HK-2 (cell line): ENCODE data around the gene DUOXA2.
"Not testable (repeated sequence)": the region's sequence is repeated elsewhere in the genome, so short reads cannot be mapped to it uniquely, and the experiment has no call there.

Experiments used
- DNase-seq: peaks from one replicate; pipeline ENCODE4 v3.0.0-alpha.2; 2018; ENCODE audit not compliant: unreplicated experiment

The DUOXA2 gene

GRCh38 chr15:45095661-45096060, 18.5 kb upstream of the DUOXA2 start:
- DNase-seq, result no peak

DNA sequence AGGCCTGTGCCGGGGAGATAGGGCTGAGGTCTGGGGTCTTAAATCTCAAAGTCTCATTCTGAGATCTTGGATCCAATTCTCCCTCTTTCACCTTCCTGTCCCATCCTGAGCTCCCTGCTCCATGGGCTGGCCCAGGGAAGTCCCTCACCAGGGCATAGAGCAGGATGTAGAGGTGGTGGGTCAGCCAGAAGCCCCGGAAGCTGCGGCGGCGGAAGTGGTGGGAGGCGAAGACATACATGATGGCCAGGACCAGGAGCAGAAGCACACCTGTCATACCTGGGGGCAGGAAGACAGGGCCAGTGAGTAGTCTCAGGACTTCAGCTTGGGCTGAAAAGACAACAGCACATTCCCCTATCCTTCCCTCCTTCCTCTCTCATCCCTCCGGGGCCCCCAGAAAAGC, 16.7 kb upstream of the DUOXA2 start:
- DNase-seq, result no peak

GRCh38 chr15:45099549-45100165, 14.5 kb upstream of the DUOXA2 start:
- no peak for DNase-seq

GRCh38 chr15:45100884-45101625, 13.1 kb upstream of the DUOXA2 start:
- no peak for DNase-seq

DNA sequence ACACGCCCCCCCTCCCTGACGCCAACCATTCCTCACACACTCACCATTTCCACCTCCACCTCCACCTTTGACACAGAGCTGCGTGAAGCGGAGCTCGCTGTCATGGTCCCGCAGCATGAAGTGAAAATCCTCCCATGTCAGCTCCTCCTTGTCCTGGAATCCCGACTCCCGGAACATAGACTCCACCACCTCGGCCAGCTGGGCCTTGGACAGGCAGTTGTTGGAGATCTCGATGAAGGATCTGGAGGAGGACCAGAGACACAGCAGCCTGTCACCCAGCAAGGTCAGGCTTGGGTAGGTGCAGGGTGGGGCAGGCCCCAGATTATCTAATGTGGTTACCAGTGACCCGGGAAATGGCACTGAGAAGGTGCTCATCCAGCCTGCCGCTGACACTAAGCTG, 12.4 kb upstream of the DUOXA2 start:
- no peak for DNase-seq

GRCh38 chr15:45102226-45102625, 11.9 kb upstream of the DUOXA2 start:
- no peak for DNase-seq

DNA sequence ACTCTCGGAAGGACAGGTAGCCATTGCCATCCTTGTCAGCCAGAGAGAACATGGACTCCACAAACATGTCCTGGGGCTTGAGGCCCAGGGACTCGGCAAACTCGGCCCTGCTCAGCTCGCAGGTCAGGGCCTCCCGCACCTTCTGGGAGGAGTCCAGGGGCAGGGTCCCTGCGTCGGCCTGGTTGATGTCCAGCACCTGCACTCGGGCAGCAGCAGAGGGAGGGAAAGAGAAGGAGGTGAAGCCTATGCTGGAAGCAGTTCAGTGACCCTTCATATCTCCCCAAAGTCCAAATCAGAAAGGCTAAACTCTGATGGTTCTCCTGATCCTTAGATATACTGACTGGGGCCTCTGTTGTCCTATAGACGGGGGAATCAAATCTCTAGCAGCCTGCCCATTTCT, 10.0 kb upstream of the DUOXA2 start:
- DNase-seq, result not testable (repeated sequence)

- no peak for DNase-seq
Measured at GRCh38 chr15:45105586-45105985, 8.5 kb upstream of the DUOXA2 start.

GRCh38 chr15:45106002-45106790, 7.9 kb upstream of the DUOXA2 start:
- no peak for DNase-seq

GRCh38 chr15:45107941-45108630, 6.0 kb upstream of the DUOXA2 start:
- DNase-seq, result no peak

DNA sequence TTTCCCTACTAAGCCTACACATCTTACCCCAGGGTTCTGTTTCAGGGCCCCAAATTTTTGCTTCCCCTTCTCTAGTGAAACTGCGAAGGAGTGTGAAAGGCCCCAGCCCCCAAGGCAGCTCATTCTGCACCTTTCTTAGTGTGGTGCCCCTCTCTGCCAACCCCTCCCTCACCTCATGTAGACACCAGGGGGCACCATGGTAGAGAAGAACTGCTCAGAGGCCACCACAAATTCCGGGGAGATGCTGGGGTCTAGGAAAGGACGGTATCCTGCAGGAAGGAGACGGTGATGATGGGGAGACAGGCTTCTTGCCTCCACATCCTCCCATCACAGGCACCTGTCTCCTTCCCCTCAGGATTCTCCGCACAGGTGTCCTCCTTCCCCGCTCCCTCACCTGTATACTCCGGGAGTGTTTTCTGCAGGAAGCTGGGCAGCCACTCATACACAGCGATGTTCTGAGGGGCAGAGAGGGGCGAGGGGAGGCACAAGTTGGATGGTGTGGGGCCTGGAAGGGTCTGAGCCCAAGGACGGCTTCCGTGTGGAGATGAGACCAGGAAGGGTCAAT, 3.8 kb upstream of the DUOXA2 start:
- DNase-seq, result no peak

DNA sequence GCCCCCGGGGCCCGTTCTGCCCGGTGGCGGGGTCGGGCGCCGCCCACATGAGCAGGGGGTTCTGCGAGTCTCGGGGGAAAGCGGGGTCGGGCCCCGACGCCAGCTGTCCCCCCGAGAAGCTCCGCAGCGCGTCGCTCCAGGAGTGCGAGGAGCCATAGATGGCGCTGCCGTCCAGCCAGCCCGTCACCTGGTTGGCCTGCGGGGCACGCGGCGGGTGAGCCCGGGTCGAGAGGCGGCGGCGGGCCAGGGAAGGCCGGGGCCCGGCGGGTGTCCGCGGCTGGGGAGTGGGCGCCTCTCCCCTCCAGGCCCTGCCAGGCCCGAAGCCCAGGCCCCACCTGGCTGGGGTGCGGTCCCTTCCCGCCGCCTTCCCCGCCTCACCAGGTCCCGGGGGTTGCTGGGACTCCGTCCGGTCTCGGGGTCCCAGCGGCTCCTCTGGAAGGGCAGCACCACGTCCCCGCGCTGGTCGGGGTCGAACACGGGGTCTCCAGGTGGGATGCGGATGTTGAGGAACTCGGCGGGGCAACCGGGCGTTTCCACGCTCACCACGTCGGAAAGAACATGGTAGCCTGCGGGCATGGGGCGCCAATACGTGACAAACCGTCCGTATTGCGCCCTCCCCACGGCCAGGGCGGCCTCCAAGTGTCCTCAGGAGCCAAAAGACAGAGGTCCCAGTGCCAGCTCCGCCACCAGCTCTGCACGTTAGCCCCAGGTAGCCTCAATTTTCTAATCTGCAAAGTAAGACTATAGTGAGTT, 2.6 kb upstream of the DUOXA2 start:
- DNase-seq, result no peak

GRCh38 chr15:45112143-45112590, 2.0 kb upstream of the DUOXA2 start:
- no peak for DNase-seq

DNA sequence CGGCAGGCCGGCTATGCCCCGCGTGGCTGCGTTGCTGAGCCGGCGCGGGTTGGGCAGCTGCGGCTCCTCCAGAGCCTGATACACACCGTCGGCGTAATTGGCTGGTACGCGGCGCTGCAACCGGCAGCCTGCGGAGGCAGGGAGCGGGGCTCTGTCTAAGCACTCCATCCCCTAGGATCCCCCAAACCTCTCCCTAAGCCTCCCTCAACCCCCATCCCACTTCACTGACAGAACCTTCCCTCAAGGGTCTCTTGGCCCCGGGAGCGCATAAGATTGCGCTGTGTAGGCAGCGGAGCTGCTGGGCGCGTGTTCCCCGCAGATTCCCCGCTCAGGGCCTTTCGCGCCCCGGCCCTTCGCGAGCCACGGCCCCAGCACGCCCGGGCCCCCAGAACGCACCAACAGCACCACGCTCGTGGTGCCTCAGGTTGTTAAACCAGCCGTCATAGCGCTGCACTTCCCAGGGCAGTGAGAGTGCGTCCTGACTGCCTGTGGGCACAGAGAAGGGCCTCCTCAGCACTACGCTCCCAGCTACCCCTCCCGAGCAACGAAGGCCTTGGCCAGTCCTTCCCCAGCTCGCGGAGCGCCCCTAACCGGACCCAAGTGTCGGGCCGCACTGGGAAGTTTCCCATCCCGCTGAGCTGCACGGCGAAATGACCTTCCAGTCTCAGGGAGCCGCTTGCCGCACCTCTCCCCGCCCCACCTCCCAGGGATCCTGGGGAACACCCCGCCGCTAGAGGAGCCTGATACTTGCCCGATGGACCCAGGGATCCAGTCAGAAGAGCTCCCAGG, 1.3 kb upstream of the DUOXA2 start:
- no peak for DNase-seq

DNA sequence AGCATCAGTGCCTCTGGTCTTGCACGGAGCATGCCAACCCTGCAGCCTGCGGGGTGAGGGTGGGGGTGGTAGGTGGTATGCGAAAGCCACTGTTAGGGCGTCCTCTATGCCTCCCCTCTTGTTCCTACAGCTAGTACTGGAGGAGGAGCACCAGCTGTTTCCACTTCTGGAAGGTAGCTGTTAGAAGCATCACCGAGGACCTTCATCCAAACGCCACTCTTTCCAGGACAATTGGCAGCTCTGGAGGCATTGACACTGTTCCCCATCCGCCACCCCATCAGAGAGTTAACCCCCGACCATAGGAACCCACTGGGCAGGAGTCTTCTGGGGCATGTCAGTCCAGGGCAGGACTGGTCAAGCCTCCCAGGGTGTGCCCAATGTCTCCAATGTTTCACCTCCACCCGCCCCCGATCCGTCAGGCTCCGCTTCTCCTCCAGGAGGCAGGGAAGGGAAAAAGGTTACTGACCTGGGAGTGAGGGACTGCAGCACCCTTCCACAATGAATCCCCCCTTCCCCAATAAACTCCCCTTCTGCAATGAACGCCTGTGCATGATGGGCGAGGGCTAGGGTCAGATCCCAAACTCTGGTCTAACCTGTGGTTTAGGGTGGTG, 641 bp upstream of the DUOXA2 start:
- DNase-seq, result no peak

DNA sequence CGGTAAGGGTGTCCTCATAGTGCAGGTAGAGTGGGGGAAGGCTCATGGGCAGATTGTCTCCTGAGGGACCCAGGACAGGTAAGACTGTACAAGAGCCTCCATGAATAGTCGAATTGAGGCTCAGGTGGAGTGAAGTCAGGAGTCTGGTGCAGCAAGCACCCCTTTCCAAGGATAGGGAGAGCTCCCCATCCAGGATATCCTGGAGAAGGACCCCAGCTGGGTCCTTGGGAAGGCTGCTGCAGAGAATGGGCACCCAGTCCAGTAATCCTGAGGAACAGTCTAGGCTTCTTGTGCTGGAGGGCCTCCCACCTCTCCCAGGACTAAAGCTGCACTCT, 592 bp downstream of the DUOXA2 start:
- no peak for DNase-seq

- DNase-seq, result no peak
Measured at GRCh38 chr15:45115312-45115820, 1.2 kb downstream of the DUOXA2 start.

GRCh38 chr15:45116006-45116481, 1.9 kb downstream of the DUOXA2 start:
- DNase-seq, result no peak

GRCh38 chr15:45116482-45117307, 2.6 kb downstream of the DUOXA2 start:
- DNase-seq, result no peak
